Activated CD4-positive, alpha-beta T cell treated with anti-CD3 and anti-CD28 coated beads, Interleukin-2, amount 50 U/mL, for 4 hours (primary cell): ENCODE results near the gene KRTAP10-4.
"Not testable (repeated sequence)": the region's sequence is repeated elsewhere in the genome, so short reads cannot be mapped to it uniquely, and the experiment has no call there.

Experiments
- DNase-seq, 2 experiments: peaks; one replicate each; pipeline ENCODE4 v3.0.0-alpha.2; 2020

Gene KRTAP10-4

DNA sequence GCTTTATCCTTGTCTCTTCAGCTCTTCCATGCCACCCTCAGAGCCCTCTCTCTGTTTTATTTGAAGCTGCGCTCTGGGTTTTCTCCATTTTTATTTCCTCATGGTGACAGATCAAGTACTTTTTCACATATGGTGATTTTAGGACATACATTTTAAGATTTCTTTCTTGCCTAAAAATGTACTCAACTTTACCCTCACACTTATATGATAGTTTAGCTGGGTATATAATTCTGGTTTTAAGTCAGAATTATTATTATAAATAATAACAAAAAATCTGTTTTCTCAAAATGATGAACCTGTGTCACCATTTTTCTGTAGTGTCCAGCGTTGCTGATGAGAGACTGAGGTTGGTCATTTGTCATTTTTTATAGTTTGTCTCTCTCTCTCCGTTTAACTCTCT, 7.6 kb downstream of the KRTAP10-4 start:
- no peak for DNase-seq

DNA sequence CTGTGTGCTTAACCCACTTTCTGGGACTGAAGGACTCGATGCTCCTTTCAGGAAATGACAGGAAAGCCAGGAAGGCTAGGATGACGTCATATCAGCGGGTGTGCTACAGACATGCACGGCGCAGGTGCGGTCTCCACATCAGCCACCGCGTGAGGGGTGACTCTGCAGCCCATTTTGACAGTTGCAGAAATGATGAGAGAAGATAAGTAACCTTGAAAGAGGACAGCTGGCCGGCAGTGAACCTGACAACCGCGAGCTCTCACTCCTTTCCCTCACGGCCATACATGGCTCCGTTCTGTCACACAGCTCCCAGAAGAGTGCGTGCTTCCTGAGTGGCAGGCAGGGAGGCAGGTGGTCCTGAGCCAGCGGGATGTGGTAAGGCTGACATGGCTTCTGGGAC, 8.5 kb downstream of the KRTAP10-4 start:
- DNase-seq, result no peak

DNA sequence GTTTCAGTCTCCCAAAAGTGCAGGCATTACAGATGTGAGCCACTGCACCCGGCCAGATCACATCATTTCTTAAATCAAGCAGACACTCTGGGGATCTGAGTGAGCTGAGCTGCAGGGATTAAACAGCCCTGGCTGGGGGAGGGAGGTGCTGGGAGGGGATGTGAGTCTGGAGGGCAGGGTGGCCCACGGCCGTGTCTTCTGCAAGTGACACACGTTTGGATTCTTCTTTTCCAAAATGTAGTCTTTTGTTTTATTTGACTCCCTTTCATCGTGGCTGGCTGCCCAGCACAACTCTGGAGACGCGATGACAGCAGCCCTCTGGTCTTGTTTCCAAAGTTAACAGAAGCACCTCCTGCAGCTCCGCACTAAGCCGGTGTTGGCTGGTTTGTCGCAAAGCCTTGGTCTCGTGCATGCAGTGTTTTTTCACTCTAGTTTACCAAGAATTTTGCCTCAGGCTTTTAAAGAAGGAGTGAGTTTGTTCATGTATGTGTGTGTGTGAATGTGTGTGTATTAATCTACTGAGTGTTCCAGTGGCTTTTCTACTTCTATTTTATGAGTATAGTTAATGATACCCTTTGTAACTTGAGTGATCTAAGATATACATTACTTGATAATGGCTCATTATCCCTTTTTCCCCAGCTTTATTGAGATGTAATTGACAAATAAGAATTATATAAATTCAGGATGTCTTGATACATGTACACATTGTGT, 9.7 kb downstream of the KRTAP10-4 start:
- DNase-seq, result no peak

DNA sequence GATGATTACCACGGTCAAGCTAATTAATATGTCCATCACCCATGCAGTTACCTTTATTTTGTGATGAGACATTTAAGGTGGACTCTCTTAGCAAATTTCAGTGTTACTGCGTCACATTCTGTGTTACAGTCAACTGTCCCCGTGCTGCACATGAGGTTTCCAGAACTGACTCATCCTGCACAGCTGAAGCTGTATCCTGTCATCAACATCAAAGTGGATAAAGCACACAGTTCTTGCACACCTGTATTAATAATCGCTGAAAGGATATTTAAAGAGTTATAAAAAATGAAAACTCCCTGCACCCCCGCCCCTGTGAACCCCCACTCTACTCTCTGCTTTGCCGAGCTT, 10.2 kb downstream of the KRTAP10-4 start:
- DNase-seq, result peak; percentile 21 to 34

DNA sequence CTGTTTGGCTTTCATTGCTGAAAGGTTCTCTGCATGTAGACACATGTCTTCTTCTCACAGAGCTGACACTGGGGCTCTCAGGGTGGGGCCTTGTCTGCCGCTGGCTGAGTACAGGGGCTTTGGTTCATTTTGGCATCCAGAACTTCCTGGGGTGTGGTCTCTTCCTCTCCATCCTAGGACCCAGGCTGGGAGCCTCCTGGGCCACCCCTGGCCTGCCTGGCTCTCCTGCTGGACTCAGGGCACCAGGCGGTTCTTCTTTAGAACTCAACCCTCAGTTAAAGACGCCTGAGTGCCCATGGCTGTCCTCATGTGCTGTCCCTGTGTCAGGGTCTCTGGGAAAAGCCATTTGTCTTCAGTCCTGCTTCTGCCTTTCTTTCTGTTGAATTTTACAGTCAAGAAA, 12.4 kb downstream of the KRTAP10-4 start:
- DNase-seq, result no peak

DNA sequence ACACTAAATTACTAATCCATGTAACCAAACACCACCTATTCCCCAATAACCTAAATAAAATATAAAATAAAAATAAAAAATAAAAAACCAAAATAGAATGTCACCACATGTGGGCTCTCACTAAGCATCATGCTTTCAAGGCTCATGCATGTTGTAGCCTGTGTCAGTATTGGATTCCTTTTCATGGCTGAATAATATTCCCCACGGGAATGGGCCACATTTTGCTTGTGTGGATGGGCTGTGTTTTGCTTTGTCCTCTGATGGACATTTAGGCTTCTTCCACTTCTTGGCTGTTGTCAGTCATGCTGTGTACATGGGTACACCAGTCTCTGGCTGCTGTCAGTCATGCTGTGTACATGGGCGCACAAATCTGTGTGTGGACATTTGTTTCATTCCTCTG, 15.6 kb downstream of the KRTAP10-4 start:
- DNase-seq, result no peak

DNA sequence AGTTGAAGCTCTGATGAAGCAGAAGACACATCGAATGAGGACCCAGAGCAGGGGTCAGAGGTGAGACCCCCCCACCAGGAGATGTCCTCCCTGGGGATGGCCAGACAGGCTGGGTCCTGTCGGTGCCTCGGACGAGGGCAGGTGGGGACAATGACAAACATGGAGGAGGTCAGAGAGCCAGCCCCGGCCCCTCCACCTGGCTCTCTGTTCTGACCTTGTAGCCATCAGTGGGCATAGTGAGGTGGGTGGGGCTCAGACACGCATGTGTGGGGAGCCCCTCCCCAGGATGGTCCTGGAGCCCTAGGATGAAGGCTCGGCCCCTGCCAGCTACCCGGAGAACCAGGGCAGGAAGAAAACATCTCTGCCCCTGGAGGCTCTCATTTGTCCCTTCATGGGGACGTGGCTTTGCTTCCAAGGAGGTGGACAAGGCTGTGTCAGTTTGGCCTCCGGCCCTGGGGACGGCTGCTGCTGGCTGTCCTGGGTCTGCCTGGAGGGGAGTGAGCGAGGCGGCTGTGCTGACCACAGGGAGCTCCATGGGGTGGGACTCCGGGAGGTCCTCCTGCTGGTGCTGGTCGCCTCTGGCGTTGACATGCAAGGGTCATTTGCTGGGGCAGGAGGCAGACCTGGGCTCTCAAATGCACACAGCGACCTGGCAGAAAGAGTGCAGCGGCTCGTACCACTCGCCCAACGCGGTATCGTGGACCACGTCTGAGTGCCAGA, 16.2 kb downstream of the KRTAP10-4 start:
- DNase-seq, result no peak

DNA sequence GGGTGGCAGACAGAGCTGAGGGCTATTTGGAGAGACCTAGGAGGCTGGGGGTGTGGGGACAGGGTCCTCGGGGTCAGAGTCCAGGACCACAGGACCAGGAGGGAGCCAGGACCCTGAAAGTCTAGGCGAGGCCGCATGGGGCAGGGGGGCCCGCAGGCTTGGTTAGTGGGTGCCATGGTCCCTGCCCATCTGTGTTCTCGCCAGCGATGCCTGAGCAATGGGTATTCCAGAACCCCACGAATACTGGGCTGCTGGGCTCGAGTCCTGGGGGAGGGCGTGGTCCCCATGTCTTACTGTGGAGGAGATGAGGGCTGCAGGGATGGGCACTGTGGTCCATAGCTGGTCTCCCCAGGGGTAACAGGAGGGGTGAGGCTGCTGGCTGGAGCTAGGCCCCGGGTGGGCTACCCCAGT, 16.8 kb downstream of the KRTAP10-4 start:
- DNase-seq, result no peak

DNA sequence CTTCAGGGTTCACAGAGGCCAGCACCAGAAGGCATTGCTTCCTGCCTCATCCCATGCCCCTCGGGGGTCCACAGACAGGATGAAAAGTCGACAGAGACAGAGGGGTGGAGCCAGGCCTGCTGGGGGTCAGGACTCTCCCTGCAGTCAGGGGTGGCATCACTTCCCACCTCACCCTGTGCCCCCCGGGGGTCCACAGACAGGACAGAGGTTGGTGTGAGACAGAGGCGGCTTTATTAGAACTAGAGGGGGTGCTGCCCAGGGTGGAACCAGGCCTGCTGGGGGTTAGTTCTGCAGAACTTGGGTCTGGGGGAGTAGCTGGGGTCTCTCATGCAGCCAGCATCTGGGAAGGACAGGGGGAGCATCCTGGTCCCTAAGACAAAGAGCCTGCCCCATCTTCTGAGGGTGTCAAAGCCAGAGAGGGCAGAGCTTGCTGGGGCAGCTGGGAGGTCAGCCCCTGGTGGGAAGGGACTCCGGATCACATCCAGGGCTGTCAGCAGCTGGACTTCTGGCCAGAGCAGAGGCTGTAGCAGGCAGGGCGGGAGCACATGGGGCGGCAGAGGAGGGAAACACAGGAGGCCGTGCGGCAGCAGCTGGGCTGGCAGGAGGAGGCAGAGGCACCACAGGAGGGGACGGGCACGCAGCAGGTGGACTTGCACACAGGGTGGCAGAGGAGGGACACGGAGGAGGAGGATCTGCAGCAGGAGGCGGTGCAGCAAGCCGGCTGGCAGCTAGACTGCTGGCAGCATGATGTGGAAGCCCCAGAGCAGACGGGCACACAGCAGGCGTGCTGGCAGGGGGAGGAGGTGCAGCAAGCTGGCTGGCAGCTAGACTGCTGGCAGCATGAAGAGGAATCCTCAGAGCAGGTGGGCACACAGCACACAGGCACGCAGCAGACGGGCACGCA, 17.6 kb downstream of the KRTAP10-4 start:
- not testable (repeated sequence) for DNase-seq

DNA sequence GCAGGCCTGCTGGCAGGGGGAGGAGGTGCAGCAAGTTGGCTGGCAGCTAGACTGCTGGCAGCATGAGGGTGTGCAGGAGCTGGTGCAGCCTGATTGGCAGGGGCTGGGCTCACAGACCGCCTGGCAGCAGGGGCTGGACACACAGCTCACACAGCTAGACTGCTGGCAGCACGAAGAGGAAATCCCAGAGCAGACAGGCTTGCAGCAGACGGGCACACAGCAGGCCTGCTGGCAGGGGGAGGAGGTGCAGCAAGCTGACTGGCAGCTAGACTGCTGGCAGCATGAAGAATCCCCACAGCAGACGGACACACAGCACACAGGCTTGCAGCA, 18.2 kb downstream of the KRTAP10-4 start:
- not testable (repeated sequence) for DNase-seq

DNA sequence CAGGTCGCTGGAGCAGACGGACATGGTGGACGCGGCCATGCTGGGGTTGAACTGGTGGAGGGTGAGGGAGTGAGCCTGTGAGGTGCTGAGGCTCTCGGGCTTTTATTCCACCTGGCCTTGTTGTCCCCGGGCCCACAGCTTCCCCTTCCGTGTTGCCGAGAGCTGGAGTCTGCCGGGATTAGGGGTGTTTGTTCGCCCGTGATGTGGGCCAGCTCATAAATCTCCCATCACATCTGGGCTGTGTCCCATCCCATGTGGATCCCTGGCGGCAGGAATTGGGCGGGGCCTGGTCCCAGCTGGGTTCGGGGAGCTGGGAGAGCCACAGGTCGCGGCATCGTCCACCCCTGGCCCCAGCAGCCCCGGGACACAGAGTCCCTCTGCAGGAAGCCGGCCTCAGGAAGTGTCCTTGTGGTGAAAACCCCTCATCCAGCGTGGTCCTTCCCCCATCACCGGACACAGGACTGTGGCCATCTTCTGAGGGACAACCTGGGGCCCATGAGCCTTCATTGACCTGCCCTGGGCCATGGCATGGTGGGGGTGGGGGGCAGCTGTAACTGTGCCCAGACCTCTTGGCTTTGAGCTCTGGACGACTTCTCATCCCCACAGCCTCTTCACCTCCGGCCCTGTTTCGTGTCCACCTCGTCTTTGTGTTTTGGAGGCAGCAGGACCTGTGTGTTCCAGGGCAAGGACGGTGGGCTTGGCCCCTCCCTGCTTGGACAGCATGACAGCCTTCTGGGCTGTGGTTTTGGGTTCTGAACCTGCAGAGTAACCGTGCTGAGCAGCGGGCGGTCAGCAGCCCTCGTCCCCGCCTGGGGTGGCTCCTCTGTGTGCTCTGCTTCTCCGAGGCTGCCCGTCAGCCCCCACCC, 19.1 kb downstream of the KRTAP10-4 start, which contains the start of gene KRTAP10-6:
TSS of gene KRTAP10-6 (minus strand) at position 60 of the 866 bp plus-strand sequence. CDS start at position 39, 21 bp downstream.
- no peak for DNase-seq

DNA sequence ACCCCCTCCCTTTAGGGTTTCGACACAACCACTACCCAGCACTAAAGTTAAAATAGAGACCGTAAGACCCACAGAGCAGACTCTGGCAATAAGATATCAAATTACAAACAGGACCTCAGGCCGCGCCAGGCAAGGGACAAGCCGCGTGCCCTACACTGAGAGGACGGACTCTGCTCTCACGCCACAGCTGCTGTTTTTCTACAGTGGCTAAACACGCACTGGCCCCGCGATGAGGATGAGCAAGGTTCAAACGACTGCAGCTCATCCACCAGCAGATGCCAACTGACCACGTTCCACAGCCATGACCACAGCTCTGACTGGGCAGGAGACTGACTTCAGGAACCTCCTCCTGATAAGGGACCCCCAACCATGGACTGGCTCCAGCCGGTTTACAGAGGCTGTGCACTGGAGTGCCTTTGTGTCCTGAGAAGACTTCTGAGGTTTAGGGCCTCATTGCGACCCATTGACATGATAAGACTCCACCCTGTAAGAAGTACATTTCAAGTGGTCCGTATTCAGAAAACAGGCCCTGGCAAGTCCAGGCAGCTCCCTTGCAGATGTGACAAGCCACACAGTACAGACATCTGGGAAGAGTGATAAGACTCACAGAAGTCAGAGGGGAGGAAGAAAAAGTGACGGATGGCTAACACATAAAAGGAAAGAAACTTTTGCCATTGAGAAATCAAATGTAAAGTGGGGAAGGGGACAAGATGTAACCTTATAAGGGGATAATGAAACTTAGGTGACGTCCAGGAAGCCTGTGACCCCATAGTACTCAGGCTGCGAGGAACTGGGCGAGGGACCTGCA, 20.3 kb downstream of the KRTAP10-4 start:
- DNase-seq, result no peak

DNA sequence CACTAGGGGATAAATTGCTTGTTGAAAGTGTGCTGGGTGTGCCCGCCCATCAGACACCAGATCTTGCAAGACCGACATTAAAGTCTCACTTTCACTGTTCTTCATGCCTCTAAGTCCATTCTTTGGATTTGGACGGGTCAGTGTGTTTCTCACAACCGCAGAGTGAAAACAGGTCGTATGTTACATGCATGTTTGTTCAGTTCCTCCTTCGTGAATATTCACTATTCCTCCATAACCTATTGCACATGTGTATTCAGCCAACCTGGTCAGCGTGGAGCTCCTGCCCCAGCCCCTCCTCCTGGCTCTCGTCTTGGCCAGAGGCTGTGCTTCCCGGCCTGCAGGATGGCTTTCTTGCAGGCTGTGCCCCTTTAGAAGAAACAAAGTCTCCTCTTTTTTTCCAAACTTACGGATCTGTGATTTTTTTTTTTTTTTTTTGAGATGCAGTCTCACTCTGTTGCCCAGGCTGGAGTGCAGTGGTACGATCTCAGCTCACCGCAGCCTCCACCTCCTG, 20.9 kb downstream of the KRTAP10-4 start:
- no peak for DNase-seq

DNA sequence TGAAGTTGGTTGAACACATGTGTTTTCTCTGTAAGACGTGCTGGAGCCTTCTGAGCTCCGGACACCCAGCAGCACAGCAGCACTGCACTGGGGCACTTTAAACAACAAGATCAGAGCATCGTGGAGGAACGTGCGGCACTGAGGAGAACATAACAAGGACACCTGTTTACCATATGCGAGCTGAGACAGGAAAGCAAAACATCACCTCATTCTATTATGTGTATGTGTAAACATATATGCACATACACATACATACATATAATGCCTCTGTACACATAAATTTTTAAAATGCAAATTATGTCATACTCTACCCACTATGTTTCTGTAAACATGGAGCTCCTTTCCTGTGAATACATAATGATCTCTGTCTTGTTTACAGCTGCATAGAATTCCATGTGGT, 22.0 kb downstream of the KRTAP10-4 start:
- DNase-seq, result no peak

DNA sequence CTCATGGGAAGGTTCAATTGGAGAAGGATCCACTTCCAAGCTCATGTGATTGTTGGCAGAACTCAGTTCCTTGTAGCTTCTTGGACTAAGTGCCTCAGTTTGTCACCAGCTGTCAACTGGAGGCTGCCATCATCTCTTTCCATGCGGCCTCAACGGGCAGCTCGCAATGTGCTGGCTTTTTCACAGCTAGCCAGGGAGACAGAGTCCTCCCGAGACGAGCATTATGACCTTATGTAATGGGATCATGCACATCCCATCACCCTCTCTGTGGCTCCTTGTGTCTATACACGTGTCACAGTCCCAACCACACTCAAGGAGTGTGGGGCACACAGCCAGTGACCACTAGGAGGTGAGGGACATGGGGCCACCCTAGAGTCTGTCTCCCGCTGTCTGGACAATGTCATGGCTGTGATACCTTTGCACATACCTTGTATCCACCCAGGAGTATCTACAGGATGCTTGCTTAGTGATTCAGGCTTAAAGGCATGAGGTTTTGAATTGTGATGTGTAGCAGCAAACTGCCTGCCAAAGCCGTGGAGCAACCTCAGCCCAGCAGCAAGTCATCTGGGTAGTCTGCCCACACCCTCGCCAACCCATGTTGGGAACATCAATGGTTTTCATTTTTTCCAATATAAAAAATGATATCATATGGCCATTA, 22.7 kb downstream of the KRTAP10-4 start:
- DNase-seq, result no peak

DNA sequence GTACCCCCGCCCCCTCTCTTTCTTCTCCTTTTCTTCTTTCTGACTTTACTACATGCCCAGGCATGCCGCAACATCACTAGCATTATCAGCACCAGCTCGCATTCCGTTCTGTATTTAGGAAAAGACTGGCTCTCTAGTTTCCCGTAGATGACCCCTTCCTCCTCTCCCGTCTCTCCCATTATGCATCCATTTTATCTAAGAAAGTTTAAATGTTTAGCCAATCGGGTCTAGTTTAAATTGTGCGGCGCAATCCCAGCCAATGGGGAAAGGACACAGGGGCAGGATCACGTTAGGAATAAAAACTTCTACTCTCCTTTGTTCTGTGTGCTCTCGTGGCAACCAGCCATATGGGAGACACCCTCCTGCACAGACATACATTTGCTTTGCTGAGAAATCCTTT, 24.5 kb downstream of the KRTAP10-4 start:
- no peak for DNase-seq

DNA sequence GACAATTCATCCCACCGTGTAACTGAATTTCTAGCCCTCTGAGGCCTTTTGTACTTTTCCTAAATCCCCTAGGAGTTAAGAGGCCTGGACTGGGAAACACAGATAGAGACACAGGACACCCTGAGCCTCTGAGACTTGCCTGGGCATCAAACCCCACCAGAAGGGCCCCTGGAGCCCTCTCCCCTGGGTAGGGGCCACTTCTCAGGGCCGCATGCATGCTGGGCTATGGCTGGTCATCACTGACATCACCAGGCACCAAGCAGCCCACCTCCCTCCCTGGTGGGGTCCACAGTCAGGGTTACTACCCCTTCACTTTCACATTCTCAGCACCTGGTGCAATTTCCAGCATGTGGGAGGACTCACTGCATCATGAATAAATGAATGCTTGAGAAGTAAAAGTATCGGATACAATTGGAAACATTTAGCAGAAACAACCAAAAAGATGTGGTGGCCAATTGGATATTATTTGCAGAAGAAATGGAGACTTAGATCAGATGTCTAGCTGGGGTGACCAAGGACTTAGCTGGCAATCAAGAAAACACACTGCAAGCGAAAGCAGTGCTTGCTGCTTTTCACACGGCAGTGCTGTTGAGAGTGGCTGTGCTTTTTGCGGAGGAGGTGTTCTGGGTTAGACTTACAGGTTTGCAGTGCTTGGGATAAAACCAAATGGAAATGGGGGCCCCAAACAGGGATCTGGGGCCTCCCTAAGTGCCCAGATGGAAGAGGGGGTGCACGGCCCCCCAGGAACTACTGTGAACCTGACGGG, 25.9 kb downstream of the KRTAP10-4 start:
- no peak for DNase-seq

DNA sequence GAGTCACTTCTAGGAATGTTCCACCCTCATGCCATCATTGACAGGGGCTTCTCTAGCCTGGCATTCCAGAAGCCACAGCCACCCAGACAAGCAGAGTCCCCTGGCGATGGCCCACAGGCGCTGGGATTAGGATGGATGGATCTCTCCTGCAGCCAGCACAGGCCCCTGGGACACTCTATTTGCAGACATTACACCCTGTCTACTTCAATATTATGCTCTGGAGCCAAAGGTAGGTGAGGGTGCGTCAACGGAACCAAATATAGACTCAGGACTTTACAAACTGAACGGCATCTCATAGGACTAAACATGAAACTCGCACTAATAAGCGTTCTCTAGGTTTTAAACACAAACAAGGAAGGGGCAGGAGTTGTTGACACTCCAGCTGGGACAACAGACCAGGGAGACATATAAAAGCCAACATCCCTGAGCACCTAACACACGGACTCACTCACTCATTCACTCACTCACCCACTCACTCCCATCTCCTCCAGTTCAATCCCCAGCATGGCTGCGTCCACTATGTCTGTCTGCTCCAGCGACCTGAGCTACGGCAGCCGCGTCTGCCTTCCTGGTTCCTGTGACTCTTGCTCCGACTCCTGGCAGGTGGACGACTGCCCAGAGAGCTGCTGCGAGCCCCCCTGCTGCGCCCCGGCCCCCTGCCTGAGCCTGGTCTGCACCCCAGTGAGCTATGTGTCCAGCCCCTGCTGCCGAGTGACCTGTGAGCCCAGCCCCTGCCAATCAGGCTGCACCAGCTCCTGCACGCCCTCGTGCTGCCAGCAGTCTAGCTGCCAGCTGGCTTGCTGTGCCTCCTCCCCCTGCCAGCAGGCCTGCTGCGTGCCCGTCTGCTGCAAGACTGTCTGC, 26.8 kb downstream of the KRTAP10-4 start, which contains the start of gene KRTAP10-7:
TSS of gene KRTAP10-7 (plus strand) at position 480 of the 861 bp plus-strand sequence. CDS start at position 505, 25 bp downstream.
- not testable (repeated sequence) for DNase-seq

DNA sequence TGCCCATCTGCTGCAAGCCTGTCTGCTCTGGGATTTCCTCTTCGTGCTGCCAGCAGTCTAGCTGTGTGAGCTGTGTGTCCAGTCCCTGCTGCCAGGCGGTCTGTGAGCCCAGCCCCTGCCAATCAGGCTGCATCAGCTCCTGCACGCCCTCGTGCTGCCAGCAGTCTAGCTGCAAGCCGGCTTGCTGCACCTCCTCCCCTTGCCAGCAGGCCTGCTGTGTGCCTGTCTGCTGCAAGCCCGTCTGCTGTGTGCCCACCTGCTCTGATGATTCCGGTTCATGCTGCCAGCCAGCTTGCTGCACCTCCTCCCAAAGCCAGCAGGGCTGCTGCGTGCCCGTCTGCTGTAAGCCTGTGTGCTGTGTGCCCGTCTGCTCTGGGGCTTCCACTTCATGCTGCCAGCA, 27.6 kb downstream of the KRTAP10-4 start:
- DNase-seq, result not testable (repeated sequence)
